ENCODE measurements around the gene SPATA19.
"Not testable (repeated sequence)": the region's sequence is repeated elsewhere in the genome, so short reads cannot be mapped to it uniquely, and the experiment has no call there.

Gene SPATA19, protein sequence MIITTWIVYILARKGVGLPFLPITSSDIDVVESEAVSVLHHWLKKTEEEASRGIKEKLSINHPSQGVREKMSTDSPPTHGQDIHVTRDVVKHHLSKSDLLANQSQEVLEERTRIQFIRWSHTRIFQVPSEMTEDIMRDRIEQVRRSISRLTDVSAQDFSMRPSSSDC

DNA sequence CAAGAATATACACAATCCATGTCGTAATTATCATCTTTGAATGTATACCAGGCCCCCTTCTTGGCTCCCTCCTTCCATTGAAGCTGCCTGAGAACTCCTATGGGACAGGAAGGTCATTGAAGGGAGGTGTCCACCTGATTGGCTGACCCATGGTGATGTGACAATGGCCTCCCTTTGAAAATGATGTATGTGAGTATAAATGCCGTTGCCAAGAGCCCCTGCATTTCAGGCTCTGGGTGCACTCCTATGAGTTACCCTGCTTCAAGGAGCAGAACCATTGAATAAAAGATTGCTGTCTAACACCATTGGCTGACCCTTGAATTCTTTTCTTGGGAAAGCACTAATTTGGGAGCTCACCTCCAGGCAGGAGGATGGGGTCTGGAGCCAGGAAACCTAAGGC is at the start of gene SPATA19:
TSS of gene SPATA19 (minus strand) at position 101 of the 400 bp plus-strand sequence. CDS start at position 34, 67 bp downstream.
- no peak for DNase-seq

GRCh38 chr11:133895061-133895479 is 49.8 kb upstream of the SPATA19 start:
- no peak for DNase-seq

DNA sequence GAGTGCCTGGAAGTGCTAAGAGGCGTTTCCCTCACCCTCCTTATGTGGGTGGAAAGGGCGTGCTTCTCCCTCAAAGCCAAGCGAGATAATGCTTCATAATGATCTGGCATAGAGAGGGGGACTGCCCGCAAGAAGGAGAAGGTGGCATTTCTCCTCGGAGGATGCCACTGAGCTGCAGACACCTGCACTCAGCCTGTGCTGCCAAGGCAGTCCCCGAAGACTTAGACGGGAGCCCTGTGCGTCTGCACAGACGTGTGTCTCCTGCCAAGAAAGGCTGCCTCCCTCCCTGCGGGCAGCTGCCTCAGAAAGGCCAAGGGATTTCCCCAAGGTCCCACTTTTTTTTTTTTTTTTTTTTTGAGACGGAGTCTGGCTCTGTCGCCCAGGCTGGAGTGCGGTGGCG is 48.1 kb upstream of the SPATA19 start:
- DNase-seq: no peak

- no peak for DNase-seq
Measured at GRCh38 chr11:133892584-133893380, 47.5 kb upstream of the SPATA19 start.

GRCh38 chr11:133892126-133892525 is 46.8 kb upstream of the SPATA19 start:
- no peak for DNase-seq

DNA sequence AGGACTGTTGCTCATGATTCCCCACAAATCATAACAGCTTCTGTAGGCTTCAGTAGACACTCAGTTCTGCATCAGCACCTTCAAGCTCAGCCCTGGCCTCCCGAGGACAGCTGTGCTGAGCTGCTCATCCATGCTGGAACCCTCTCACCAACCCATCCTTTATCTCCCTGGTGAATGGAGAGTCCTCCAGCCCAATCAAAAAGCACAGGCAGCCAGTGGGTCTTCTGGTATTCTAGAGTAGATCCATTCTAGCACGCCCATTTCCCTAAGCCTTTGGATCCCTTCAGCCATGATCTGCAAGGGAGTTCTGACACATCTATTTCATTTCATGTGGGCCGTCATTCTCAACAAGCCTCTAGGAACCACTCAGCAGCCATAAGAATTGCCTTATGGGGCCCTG is 44.6 kb upstream of the SPATA19 start:
- DNase-seq: no peak

DNA sequence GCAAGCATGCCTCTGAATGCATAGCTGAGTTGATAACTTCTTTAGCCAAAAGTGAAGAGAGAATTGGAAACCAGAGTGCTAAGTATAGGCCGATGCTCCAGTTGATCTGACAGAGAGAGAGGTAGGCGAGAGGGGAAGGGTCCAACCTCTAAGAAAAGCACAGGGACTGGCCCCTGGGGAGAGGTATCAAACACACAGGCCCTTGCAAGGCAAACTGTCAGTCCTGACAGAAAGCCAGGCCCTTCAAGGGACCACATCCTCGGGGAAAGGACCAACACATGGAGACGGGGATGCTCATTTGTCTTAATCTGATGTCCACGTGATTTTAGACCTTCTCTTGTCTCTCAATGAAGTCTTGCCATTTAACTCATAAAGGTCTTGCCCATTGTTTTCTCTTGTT is 43.9 kb upstream of the SPATA19 start:
- DNase-seq: no peak

DNA sequence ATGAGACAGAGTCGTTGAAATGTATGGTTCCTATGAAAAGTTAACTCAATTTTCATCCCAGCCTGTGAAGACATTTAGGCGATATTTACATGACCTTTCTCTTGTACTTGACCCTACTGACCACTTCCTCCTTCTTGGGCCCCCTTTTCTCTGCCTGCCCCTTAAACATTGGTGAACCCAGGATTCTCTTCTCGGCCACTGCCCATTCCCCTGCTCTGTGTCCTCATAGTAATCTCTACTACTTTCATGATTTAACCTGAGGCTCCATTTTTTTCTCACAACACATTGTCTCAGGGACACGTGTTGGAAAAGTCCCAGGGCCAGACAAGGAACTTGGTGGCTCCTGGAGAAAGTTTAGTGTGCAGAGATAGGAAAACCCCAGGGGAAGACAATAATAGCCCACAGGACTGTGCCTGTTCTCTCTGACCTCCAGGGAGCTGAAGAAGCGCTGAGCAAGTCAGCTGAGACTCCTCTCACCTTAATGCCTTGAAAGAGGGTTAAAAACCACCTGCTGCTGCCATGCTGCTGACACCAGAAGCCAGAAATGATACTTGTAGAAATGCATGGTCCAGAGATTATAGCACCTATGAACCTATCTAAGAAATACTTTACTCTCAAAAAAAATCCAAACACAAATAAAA is 42.5 kb upstream of the SPATA19 start:
- DNase-seq: no peak

DNA sequence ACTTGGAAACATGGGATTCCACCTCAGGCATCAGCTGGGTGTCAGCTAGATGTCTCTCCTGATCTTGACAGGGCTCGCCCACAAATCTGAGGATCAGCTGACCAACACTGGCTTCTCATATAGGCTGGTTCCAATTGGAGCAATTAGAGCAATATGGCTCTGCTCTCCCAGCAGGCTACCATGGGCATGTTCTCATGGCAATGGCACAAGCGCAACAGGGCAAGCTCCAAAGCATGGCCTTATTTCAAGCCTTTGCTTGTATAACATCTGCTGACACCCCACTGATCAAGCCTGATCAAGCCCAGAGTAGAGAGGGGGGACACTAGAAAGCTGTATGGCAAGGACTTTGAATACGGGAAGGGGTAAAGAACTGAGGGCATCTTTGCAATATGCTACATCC is 40.7 kb upstream of the SPATA19 start:
- no peak for DNase-seq

- no peak for DNase-seq
Measured at GRCh38 chr11:133872160-133872559, 26.8 kb upstream of the SPATA19 start.

DNA sequence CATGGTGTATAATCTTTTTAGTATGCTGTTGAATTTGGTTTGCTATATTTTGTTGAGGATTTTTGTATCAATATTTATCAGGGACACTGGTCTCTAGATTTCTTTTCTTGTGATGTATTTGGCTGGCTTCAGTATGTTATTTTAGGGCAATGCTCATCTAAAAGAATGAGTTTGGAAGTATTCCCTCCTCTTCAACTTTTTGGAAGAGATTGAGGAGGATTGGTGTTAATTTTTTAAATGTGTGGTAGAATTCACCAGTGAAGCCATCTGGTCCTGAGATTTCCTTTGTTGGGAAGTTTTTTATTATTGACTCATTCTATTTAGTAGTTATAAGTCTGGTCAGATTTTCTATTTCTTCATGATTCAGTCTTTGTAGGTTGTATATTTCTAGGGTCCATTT is 22.1 kb upstream of the SPATA19 start:
- DNase-seq: no peak

GRCh38 chr11:133865466-133865865 is 20.2 kb upstream of the SPATA19 start:
- no peak for DNase-seq

DNA sequence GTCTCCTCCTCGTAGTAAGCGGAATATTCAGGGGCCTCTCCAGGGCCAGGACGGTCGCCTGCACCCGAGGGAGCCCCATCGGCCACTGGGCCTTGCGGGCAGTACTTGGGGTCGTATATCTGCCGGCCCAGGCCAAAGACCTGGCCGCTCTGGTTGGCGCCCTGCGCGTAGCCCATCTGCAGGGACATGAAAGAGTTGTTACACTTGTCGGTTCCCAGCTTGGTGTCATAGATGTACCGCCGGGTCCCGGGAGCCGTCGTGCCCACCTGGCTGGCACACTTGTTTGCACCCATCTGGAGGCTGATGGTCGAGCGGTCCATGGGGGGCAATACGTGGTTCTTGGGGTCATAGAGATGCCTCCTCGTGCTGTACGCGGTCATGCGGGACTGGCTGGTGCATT is 19.4 kb upstream of the SPATA19 start:
- DNase-seq: no peak

- no peak for DNase-seq
Measured at GRCh38 chr11:133860151-133860550, 14.8 kb upstream of the SPATA19 start.

- not testable (repeated sequence) for DNase-seq
Measured at GRCh38 chr11:133854330-133854960, 9.1 kb upstream of the SPATA19 start.

GRCh38 chr11:133844217-133844616 is 1.1 kb downstream of the SPATA19 start:
- DNase-seq: no peak

DNA sequence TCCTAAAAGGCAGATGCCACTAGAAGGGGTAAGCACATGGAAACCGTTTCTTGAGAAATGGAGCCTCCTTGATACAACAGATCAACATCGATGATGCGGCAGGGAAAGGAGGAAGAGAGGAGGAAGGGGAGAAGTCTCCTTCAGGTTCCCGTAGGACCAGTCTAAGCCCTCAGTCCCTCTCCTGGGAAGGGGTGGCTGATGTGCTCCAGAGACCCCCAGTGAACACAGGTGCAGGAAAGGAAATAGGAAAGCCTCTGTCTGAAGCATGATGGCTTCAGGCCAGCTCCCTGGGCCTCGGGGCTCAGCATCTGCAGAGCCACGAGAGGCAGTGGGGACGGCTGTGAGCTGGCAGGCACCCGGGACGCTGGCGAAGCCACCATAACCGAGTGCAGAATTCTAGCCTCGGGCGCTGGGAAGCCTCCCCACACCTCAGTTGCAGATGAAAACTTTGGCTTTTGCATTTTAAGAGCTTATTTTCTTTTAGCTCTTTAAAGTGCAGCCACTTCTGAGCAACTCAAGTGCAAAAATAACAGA is 1.8 kb downstream of the SPATA19 start:
- DNase-seq: no peak

DNA sequence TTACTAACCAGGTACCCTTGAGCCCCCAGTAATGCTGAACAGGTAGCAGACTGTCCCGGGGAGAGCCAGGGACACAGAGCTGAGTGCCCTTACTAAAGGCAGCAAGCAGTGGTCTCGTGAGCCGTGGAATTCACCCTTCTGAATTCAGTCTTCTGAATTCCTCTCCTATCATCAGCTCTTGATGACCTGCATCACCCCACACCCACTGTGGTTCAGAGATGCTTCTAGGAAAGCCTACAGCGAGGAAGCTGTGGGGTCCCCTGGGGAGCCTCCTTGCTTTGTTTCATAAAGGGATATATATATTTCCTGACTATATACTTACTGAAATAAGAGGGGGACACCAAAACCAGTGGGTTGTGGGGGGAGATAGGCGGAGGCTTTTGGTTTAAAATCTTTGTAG is 2.6 kb downstream of the SPATA19 start:
- no peak for DNase-seq

GRCh38 chr11:133842053-133842452 is 3.3 kb downstream of the SPATA19 start:
- DNase-seq: no peak

DNA sequence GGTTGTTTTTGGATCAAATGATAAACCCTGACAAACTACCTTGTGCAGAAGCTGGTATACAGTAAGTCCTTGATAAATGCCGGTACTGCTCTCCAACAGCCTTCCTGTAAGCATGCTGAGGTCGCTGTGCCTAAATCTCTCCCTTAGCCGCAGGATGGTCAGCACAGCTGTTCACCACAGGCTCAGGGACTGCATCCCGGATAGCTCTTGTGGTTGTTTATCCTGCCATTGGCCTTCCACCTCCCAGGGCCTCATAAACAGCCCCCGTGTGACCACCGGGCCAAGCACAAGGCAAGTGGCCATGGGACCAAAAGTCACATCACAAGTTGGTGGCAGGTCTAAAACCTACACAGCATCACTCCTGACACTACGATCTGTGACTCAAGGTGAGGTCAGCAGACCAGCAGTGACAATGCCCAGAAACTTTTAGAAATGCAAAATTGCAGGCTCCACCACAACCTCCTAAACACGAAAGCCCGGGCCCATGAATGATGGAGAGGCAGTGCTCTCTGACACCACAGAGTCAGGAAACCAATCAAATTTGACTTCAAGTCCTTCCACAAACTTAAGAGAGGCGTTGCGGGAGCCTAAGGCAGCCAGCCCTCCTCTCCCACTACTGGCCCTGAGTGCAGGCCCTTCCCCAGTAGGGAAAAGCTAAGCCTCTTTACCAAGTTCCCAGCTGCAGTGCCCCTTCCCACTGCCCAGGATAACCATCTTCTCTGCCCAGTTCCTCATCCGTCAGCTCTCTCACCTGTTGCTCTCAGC is 3.9 kb downstream of the SPATA19 start:
- DNase-seq: no peak

DNA sequence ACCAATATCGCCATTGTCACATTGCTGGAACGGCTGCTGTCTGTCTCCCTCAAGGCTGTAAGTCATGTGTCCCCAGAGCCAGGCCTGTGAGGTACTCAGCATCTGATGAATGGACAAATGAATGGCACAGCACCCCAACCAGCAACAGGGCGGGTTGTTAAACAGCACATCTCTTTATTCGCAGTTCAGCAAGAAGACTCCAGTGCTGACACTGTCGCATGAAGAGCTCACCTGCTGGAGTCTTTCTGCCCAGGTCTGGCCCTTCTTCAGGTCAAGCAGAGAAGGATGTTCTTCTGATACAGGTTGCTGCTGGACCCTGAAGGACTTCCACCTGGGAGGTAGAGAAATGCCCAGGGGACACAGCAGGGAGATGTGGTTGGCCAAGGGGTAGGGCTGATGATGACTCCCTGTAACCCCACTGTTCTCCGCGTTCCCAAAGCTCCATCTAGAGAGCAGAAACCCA is 4.8 kb downstream of the SPATA19 start:
- DNase-seq: no peak

Measured in stimulated activated CD4-positive, alpha-beta T cell treated with anti-CD3 and anti-CD28 coated beads, Interleukin-4, amount 100 ng/mL, for 4 hours (primary cell).